ENCODE measurements around the gene ZNF157.
A peak's percentile ranks its signal among the peaks of the same experiment; 100 is the strongest.

- no peak for TF ChIP-seq POLR2A (IDR thresholded peaks at IDR 0.05)
- TF ChIP-seq, protein P1, sequence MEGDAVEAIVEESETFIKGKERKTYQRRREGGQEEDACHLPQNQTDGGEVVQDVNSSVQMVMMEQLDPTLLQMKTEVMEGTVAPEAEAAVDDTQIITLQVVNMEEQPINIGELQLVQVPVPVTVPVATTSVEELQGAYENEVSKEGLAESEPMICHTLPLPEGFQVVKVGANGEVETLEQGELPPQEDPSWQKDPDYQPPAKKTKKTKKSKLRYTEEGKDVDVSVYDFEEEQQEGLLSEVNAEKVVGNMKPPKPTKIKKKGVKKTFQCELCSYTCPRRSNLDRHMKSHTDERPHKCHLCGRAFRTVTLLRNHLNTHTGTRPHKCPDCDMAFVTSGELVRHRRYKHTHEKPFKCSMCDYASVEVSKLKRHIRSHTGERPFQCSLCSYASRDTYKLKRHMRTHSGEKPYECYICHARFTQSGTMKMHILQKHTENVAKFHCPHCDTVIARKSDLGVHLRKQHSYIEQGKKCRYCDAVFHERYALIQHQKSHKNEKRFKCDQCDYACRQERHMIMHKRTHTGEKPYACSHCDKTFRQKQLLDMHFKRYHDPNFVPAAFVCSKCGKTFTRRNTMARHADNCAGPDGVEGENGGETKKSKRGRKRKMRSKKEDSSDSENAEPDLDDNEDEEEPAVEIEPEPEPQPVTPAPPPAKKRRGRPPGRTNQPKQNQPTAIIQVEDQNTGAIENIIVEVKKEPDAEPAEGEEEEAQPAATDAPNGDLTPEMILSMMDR (IDR thresholded peaks at IDR 0.05 in 4 of 5, conservative IDR thresholded peaks at IDR 0.05 in 1 of 5), result peak; percentile 25 to 78 (median 55)
Measured at GRCh38 chrX:47384502-47384901, 14.1 kb downstream of the ZNF157 start.
